GM12878 (cell line): ENCODE results near the gene STON1. TPM values are rescaled to one million over a fixed set of nuclear protein-coding genes. Genes with fewer than 3 reads are reported as not detected.

Experiments used
- ATAC-seq: fragments of 200-7000 bp; cut with Tn5 transposase; 3 replicates; pipeline ENCODE4 v1.9.1; 2020; ENCODE audit warnings: mild to moderate bottlenecking, moderate library complexity
- BruUV-seq: library from RNA; stranded (reverse); fragments of 400-500 nt; replicated peaks from 2 replicates; lab custom pipeline; 2021; lab: Mats Ljungman, UMichigan
- CTCF ChIA-PET: fragments of 300-600 bp; sonication (Branson Sonifier 250); formaldehyde crosslinking; extraction: SDS; loops from one replicate; lab custom pipeline; 2021; ENCODE audit warnings: inconsistent platforms; lab: Yijun Ruan, JAX
- POLR2A ChIA-PET: fragments of 350-600 bp; formaldehyde crosslinking; extraction: SDS; loops from one replicate; lab custom pipeline; 2021; ENCODE audit warnings: inconsistent platforms; lab: Charles Lee
- RAD21 ChIA-PET: fragments of 300-600 bp; sonication (Branson Sonifier 250); formaldehyde crosslinking; loops from one replicate; lab custom pipeline; 2023; ENCODE audit warnings: antibody characterized with exemption; ENCODE audit not compliant: unreplicated experiment; lab: Charles Lee
- SMC1A ChIA-PET: fragments of 300-600 bp; sonication (Branson Sonifier 250); formaldehyde crosslinking; loops from one replicate; lab custom pipeline; 2023; ENCODE audit not compliant: unreplicated experiment, uncharacterized antibody; lab: Charles Lee
- DNase-seq: peaks from one replicate; pipeline ENCODE4 v3.0.0-alpha.2; 2011; ENCODE audit warnings: low read depth, low spot score
- FAIRE-seq: peaks from 3 replicates; lab custom pipeline; 2011; peaks lifted over from hg19 to GRCh38; lab: Jason Lieb, UNC
- H2AFZ ChIP-seq: 2 replicates; pipeline ENCODE4 v1.6.0; 2011; ENCODE audit warnings: low read depth, low read length, control low read depth; ENCODE audit not compliant: control insufficient read depth
- H3K27ac ChIP-seq: 2 replicates; pipeline ENCODE4 v1.5.1; 2011; ENCODE audit warnings: control low read depth; ENCODE audit not compliant: control insufficient read depth, insufficient read depth
- H3K27me3 ChIP-seq, 2 experiments: replicated peaks in 1 of 2; 2 replicates each; pipeline versions ENCODE4 v1.6.0 to v1.6.1; 2011; ENCODE audit warnings: low read length in 1 of 2; ENCODE audit not compliant: control insufficient read depth in 2 of 2, insufficient read depth in 2 of 2
- H3K36me3 ChIP-seq, 2 experiments: 2 replicates each; pipeline ENCODE4 v1.5.1; 2011; ENCODE audit warnings: low read length in 1 of 2; ENCODE audit not compliant: control insufficient read depth in 2 of 2, insufficient read depth in 2 of 2
- H3K4me1 ChIP-seq: 2 replicates; pipeline ENCODE4 v1.6.1; 2011; ENCODE audit warnings: mild to moderate bottlenecking, low read length, moderate library complexity, mixed read lengths; ENCODE audit not compliant: control insufficient read depth, insufficient read depth
- H3K4me2 ChIP-seq: 2 replicates; pipeline ENCODE4 v1.6.0; 2011; ENCODE audit warnings: control low read depth; ENCODE audit not compliant: control insufficient read depth, insufficient read depth
- H3K4me3 ChIP-seq: fragments of 200-600 bp; sonication (generic); 2 replicates; pipeline ENCODE4 v1.5.1; 2016
- H3K79me2 ChIP-seq: 2 replicates; pipeline ENCODE4 v1.6.0; 2011; ENCODE audit warnings: low read length; ENCODE audit not compliant: control insufficient read depth, insufficient read depth
- H3K9ac ChIP-seq: 2 replicates; pipeline ENCODE4 v1.8.0; 2011; ENCODE audit warnings: low read length, control low read depth, mixed read lengths; ENCODE audit not compliant: control insufficient read depth, insufficient read depth
- H3K9me3 ChIP-seq: replicated peaks from 3 replicates; pipeline ENCODE4 v1.5.1; 2011; ENCODE audit warnings: mild to moderate bottlenecking, low read length; ENCODE audit not compliant: control insufficient read depth, insufficient read depth
- H4K20me1 ChIP-seq: 2 replicates; pipeline ENCODE4 v1.6.0; 2011; ENCODE audit not compliant: control insufficient read depth, insufficient read depth
- CBX3 ChIP-seq: fragments of 200-600 bp; sonication (generic); IDR thresholded peaks from 2 replicates; pipeline ENCODE4 v1.6.1; 2016; ENCODE audit warnings: low read depth, borderline replicate concordance
- IKZF2 ChIP-seq, 2 experiments: fragments of 450-650 bp; IDR thresholded peaks; 2 replicates each; pipeline ENCODE4 v1.6.1; 2017; ENCODE audit warnings: mild to moderate bottlenecking in 2 of 2, moderate library complexity in 2 of 2
- NFIC ChIP-seq: IDR thresholded peaks from 2 replicates; pipeline ENCODE4 v1.6.1; 2012; ENCODE audit warnings: low read depth, mild to moderate bottlenecking, inconsistent platforms, low read length, moderate library complexity
- NRF1 ChIP-seq: conservative IDR thresholded peaks from 2 replicates; pipeline ENCODE4 v1.6.1; 2011; ENCODE audit warnings: mild to moderate bottlenecking, low read depth, low read length, improper control_type of control experiment
- WGBS: methylation state at CpG from one replicate; pipeline ENCODE4 v1.1.6; 2016; ENCODE audit warnings: low lambda C conversion rate; ENCODE audit not compliant: insufficient replicate concordance, insufficient coverage; ENCODE audit errors: missing lambda C conversion rate; 5-methylcytosine and 5-hydroxymethylcytosine counted together
- in situ Hi-C: fragments of 300-500 bp; cut with MboI; formaldehyde crosslinking; loops from 9 replicates; pipeline ENCODE4 v1.14.3; 2018; ENCODE audit warnings: mixed read lengths
- intact Hi-C: fragments of 100-400 bp; cut with micrococcal nuclease; formaldehyde crosslinking; loops from one replicate; pipeline ENCODE4 v1.14.2; 2022; ENCODE audit not compliant: unreplicated experiment
- polyA plus RNA-seq, 11 experiments: library from polyadenylated mRNA; depleted of rRNA in 4 of 11; unstranded in 6 of 11; stranded (reverse) in 5 of 11; fragments of >200 nt; fragmentation: Nextera tagmentation in 4 of 11; fragmentation: Illumina TruSeq in 1 of 11; extraction: Ambion mirVana in 4 of 11; extraction: Trizol in 1 of 11; gene quantifications; 1 replicate in 1 of 11; 2 replicates in 10 of 11; pipeline versions ENCODE4 v1.2.1 to v1.2.3, GENCODE V29; 2011 to 2016; ENCODE audit warnings: inconsistent platforms in 2 of 11, missing spikeins in 2 of 11, low read depth in 1 of 11
- total RNA-seq, 4 experiments: library from RNA; depleted of rRNA in 3 of 4; stranded (reverse); fragments of >200 nt in 3 of 4; fragmentation: Illumina TruSeq in 1 of 4; extraction: Trizol in 1 of 4; gene quantifications; 2 replicates each; pipeline versions ENCODE4 v1.2.1 to v1.2.3, GENCODE V29; 2013 to 2021
- TF ChIP-seq, protein P1 (sequence below): fragments of 450-650 bp; IDR thresholded peaks from 2 replicates; pipeline ENCODE4 v1.6.1; 2017; ENCODE audit warnings: borderline replicate concordance

The STON1 gene
- total and polyA plus RNA-seq, 10 of the 15 experiments (the other 5 are each of a cell fraction or from before 2014, with no cell fraction given), result 0.11 to 0.90 (median 0.22) TPM; not detected in 2

DNA sequence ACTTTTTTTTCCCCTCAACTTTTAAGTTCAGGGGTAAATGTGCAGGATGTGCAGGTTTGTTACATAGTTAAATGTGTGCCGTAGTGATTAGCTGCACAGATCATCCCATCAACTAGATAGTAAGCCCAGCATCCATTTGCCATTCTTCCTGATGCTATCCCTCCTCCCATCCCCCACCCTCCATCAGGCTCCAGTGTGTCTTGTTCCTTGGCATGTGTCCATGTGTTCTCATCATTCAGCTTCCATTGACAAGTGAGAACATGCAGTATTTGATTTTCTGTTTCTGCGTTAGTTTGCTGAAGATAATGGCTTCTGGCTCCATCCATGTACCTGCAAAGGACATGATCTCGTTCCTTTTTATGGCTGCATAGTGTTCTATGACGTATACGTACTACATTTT lies 47.2 kb upstream of the STON1 start (continued):
- no peak for TF ChIP-seq IKZF2 (IDR thresholded peaks at IDR 0.05)
- TF ChIP-seq NFIC, result no peak
- TF ChIP-seq, protein P1, sequence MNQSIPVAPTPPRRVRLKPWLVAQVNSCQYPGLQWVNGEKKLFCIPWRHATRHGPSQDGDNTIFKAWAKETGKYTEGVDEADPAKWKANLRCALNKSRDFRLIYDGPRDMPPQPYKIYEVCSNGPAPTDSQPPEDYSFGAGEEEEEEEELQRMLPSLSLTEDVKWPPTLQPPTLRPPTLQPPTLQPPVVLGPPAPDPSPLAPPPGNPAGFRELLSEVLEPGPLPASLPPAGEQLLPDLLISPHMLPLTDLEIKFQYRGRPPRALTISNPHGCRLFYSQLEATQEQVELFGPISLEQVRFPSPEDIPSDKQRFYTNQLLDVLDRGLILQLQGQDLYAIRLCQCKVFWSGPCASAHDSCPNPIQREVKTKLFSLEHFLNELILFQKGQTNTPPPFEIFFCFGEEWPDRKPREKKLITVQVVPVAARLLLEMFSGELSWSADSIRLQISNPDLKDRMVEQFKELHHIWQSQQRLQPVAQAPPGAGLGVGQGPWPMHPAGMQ, result no peak

DNA sequence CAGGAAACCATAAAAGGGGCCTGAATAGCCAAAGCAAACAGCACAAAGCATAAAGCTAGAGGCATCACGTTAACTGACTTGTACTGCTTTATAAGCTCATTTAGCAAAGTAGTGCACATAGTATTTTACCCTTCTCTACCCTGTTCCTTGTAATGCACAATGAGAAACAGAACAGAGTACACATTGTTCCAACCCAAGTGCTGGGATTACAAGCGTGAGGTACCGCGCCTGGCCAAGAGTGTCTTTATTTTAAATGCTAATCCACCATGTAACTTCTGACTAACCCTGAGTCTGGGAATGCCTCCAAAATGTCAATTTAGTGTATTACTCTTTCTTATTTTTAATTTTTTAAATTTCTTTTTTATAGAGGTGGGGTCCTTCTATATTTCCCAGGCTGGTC lies 46.4 kb upstream of the STON1 start:
- CTCF ChIA-PET, result no interaction called here
- Histone ChIP-seq H3K27ac (no peak overlapping the region), H3K9me3 (no peaks in the 10 kb centered on the region), H3K27me3 (no peaks in the 10 kb centered on the region), H3K79me2 (no peaks in the 10 kb centered on the region), H4K20me1 (no peaks in the 10 kb centered on the region), H2AFZ (no peak overlapping the region), H3K4me1 (no peaks in the 10 kb centered on the region), H3K36me3 (peaks cover 0 to 13% of the 10 kb centered on the region in 2 experiments), H3K4me2 (no peak overlapping the region), H3K9ac (no peak overlapping the region), H3K4me3 (no peak overlapping the region)
- ATAC-seq (no peak), DNase-seq (no peak), FAIRE-seq (no peak)
- intact Hi-C loops, result no loop called here
- BruUV-seq, result no TSS peak
- WGBS, result 100% methylated on average over 4 of the region's 4 CpGs
- in situ Hi-C loops, result no loop called here
- TF ChIP-seq NRF1, result no peak
- TF ChIP-seq CBX3, result no peak
- POLR2A ChIA-PET, result no interaction called here
- RAD21 ChIA-PET, result no interaction called here
- SMC1A ChIA-PET, result no interaction called here
